ENCODE data around the gene OR5H1.
"Not testable (repeated sequence)": the region's sequence is repeated elsewhere in the genome, so short reads cannot be mapped to it uniquely, and the experiment has no call there.

OR5H1 gene

GRCh38 chr3:98130421-98130820 lies at the start of gene OR5H1:
OR5H1 (plus strand) TSS chr3:98130721; CDS start chr3:98132698, 1,977 bp downstream.
- H3K9me3 Mint-ChIP-seq: no peaks in the 10 kb centered on the region
- no peak within 1 kb of the TSS for H3K4me3 Mint-ChIP-seq
- H3K27ac Mint-ChIP-seq: no peak within 1 kb of the TSS

GRCh38 chr3:98086873-98087272 lies 43.6 kb upstream of the OR5H1 start, which contains the start of gene OR5AC2:
OR5AC2 (plus strand) TSS chr3:98087173; CDS start chr3:98087173, 0 bp downstream.
- DNase-seq (ENCODE audit: low spot score): no peak
- no peaks in the 10 kb centered on the region for H3K9me3 Mint-ChIP-seq
- no peaks in the 10 kb centered on the region for H3K36me3 Mint-ChIP-seq (ENCODE audit: low read depth)
- H3K27me3 Mint-ChIP-seq (ENCODE audit: low read depth): no peaks in the 10 kb centered on the region
- H3K27ac Mint-ChIP-seq: no peak within 1 kb of the TSS
- no peaks in the 10 kb centered on the region for H3K4me1 Mint-ChIP-seq (ENCODE audit: low read depth)
- no peak within 1 kb of the TSS for H3K4me3 Mint-ChIP-seq

More at GRCh38 chr3:98130421-98130820, at the start of gene OR5H1:
- no peaks in the 10 kb centered on the region for H3K4me1 Mint-ChIP-seq (ENCODE audit: low read depth)
- no peak for DNase-seq (ENCODE audit: low spot score)
- no peaks in the 10 kb centered on the region for H3K36me3 Mint-ChIP-seq (ENCODE audit: low read depth)
- no peaks in the 10 kb centered on the region for H3K27me3 Mint-ChIP-seq (ENCODE audit: low read depth)

GRCh38 chr3:98095882-98096281 lies 34.6 kb upstream of the OR5H1 start:
- H3K4me1 Mint-ChIP-seq (ENCODE audit: low read depth): no peaks in the 10 kb centered on the region
- H3K27me3 Mint-ChIP-seq (ENCODE audit: low read depth): no peaks in the 10 kb centered on the region
- H3K4me3 Mint-ChIP-seq: no peak overlapping the region
- no peak overlapping the region for H3K27ac Mint-ChIP-seq
- DNase-seq (ENCODE audit: low spot score): no peak
- no peaks in the 10 kb centered on the region for H3K36me3 Mint-ChIP-seq (ENCODE audit: low read depth)
- no peaks in the 10 kb centered on the region for H3K9me3 Mint-ChIP-seq

GRCh38 chr3:98099848-98100247 lies 30.7 kb upstream of the OR5H1 start:
- Mint-ChIP-seq H3K4me3 (no peak overlapping the region), H3K4me1 (ENCODE audit: low read depth) (no peaks in the 10 kb centered on the region), H3K36me3 (ENCODE audit: low read depth) (no peaks in the 10 kb centered on the region), H3K27ac (no peak overlapping the region), H3K9me3 (no peaks in the 10 kb centered on the region), H3K27me3 (ENCODE audit: low read depth) (no peaks in the 10 kb centered on the region)
- no peak for DNase-seq (ENCODE audit: low spot score)

GRCh38 chr3:98108162-98108561 lies 22.4 kb upstream of the OR5H1 start:
- peaks cover 6% of the 10 kb centered on the region for H3K27me3 Mint-ChIP-seq (ENCODE audit: low read depth)
- no peak for DNase-seq (ENCODE audit: low spot score)
- H3K4me3 Mint-ChIP-seq: no peak overlapping the region
- H3K27ac Mint-ChIP-seq: no peak overlapping the region
- peaks cover 2% of the 10 kb centered on the region for H3K4me1 Mint-ChIP-seq (ENCODE audit: low read depth)
- H3K9me3 Mint-ChIP-seq: no peaks in the 10 kb centered on the region
- H3K36me3 Mint-ChIP-seq (ENCODE audit: low read depth): no peaks in the 10 kb centered on the region

GRCh38 chr3:98109807-98110549 lies 20.5 kb upstream of the OR5H1 start:
- Mint-ChIP-seq H3K9me3 (no peaks in the 10 kb centered on the region), H3K27me3 (ENCODE audit: low read depth) (peaks cover 6% of the 10 kb centered on the region), H3K4me1 (ENCODE audit: low read depth) (peaks cover 2% of the 10 kb centered on the region), H3K27ac (no peak overlapping the region), H3K4me3 (no peak overlapping the region), H3K36me3 (ENCODE audit: low read depth) (no peaks in the 10 kb centered on the region)
- DNase-seq (ENCODE audit: low spot score): no peak

GRCh38 chr3:98110550-98110908 lies 20.0 kb upstream of the OR5H1 start:
- Mint-ChIP-seq H3K9me3 (no peaks in the 10 kb centered on the region), H3K27me3 (ENCODE audit: low read depth) (peaks cover 6% of the 10 kb centered on the region), H3K4me3 (no peak overlapping the region), H3K4me1 (ENCODE audit: low read depth) (peaks cover 2% of the 10 kb centered on the region), H3K36me3 (ENCODE audit: low read depth) (no peaks in the 10 kb centered on the region), H3K27ac (no peak overlapping the region)
- no peak for DNase-seq (ENCODE audit: low spot score)

GRCh38 chr3:98114264-98114663 lies 16.3 kb upstream of the OR5H1 start:
- H3K9me3 Mint-ChIP-seq: no peaks in the 10 kb centered on the region
- DNase-seq (ENCODE audit: low spot score): no peak
- no peak overlapping the region for H3K27ac Mint-ChIP-seq
- H3K36me3 Mint-ChIP-seq (ENCODE audit: low read depth): no peaks in the 10 kb centered on the region
- H3K27me3 Mint-ChIP-seq (ENCODE audit: low read depth): no peaks in the 10 kb centered on the region
- H3K4me1 Mint-ChIP-seq (ENCODE audit: low read depth): no peaks in the 10 kb centered on the region
- no peak overlapping the region for H3K4me3 Mint-ChIP-seq

- Mint-ChIP-seq H3K27me3 (ENCODE audit: low read depth) (no peaks in the 10 kb centered on the region), H3K4me1 (ENCODE audit: low read depth) (no peaks in the 10 kb centered on the region), H3K36me3 (ENCODE audit: low read depth) (no peaks in the 10 kb centered on the region), H3K4me3 (no peak overlapping the region), H3K9me3 (no peaks in the 10 kb centered on the region), H3K27ac (no peak overlapping the region)
- DNase-seq (ENCODE audit: low spot score): no peak
Observed at GRCh38 chr3:98115717-98116116, 14.8 kb upstream of the OR5H1 start.

- no peak for DNase-seq (ENCODE audit: low spot score)
- no peak overlapping the region for H3K4me3 Mint-ChIP-seq
- H3K27ac Mint-ChIP-seq: no peak overlapping the region
- H3K27me3 Mint-ChIP-seq (ENCODE audit: low read depth): no peaks in the 10 kb centered on the region
- H3K4me1 Mint-ChIP-seq (ENCODE audit: low read depth): no peaks in the 10 kb centered on the region
- no peaks in the 10 kb centered on the region for H3K9me3 Mint-ChIP-seq
- no peaks in the 10 kb centered on the region for H3K36me3 Mint-ChIP-seq (ENCODE audit: low read depth)
Observed at GRCh38 chr3:98136631-98137030, 6.1 kb downstream of the OR5H1 start.

- not testable (repeated sequence) for H3K9me3 Mint-ChIP-seq
Observed at GRCh38 chr3:98137826-98138557, 7.5 kb downstream of the OR5H1 start.

GRCh38 chr3:98140531-98140930 lies 10.0 kb downstream of the OR5H1 start:
- Mint-ChIP-seq H3K27me3 (ENCODE audit: low read depth) (peaks cover 2% of the 10 kb centered on the region), H3K27ac (no peak overlapping the region), H3K36me3 (ENCODE audit: low read depth) (no peaks in the 10 kb centered on the region), H3K4me1 (ENCODE audit: low read depth) (no peaks in the 10 kb centered on the region), H3K4me3 (no peak overlapping the region), H3K9me3 (no peaks in the 10 kb centered on the region)
- DNase-seq (ENCODE audit: low spot score): no peak

More at GRCh38 chr3:98137826-98138557, 7.5 kb downstream of the OR5H1 start:
- not testable (repeated sequence) for H3K4me3 Mint-ChIP-seq; H3K36me3 Mint-ChIP-seq (ENCODE audit: low read depth); H3K4me1 Mint-ChIP-seq (ENCODE audit: low read depth); H3K27me3 Mint-ChIP-seq (ENCODE audit: low read depth); DNase-seq (ENCODE audit: low spot score); H3K27ac Mint-ChIP-seq

GRCh38 chr3:98147179-98147578 lies 16.7 kb downstream of the OR5H1 start, which contains the start of gene OR5H14:
OR5H14 (plus strand) TSS chr3:98147479; CDS start chr3:98149386, 1,907 bp downstream.
- Mint-ChIP-seq H3K27ac (no peak within 1 kb of the TSS), H3K4me1 (ENCODE audit: low read depth) (no peaks in the 10 kb centered on the region), H3K36me3 (ENCODE audit: low read depth) (no peaks in the 10 kb centered on the region), H3K27me3 (ENCODE audit: low read depth) (peaks cover 2% of the 10 kb centered on the region), H3K4me3 (no peak within 1 kb of the TSS), H3K9me3 (no peaks in the 10 kb centered on the region)
- no peak for DNase-seq (ENCODE audit: low spot score)

- no peaks in the 10 kb centered on the region for H3K27me3 Mint-ChIP-seq (ENCODE audit: low read depth)
- no peak for DNase-seq (ENCODE audit: low spot score)
- no peaks in the 10 kb centered on the region for H3K9me3 Mint-ChIP-seq
- H3K36me3 Mint-ChIP-seq (ENCODE audit: low read depth): no peaks in the 10 kb centered on the region
- H3K4me3 Mint-ChIP-seq: no peak overlapping the region
- no peak overlapping the region for H3K27ac Mint-ChIP-seq
- H3K4me1 Mint-ChIP-seq (ENCODE audit: low read depth): no peaks in the 10 kb centered on the region
Observed at GRCh38 chr3:98148751-98149150, 18.2 kb downstream of the OR5H1 start.

All from T-helper 2 cell treated with Interferon-gamma antibody and Interleukin-4, amounts not matched to agents 5 μg/mL and 100 μg/mL, for 36 hours (primary cell).